G401.6 (cell line): ENCODE data around the gene TMEM201.

Source experiments
- FAIRE-seq: peaks from 2 replicates; lab custom pipeline; 2012; peaks lifted over from hg19 to GRCh38; lab: Jason Lieb, UNC

Gene TMEM201

DNA sequence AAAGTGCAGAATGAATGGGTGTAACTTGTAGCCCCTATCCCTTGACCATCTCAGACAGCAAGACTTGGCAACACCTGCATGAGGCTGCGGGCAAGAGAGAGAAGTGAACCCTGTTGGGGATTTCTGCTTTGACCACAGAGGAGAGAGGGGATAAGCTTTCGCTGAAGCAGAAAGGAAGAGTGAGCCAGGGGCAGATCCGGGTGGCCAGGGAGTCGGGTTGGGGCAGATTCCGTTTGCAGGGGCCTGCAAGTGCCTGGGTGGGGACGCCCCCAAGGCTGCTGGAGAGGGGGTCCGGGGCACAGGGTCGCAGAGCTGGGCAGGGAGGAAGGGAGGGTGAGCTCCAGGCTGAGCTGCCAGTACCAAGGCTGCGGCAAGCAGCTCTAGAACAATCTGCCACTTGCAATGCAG, 37.5 kb downstream of the TMEM201 start:
- FAIRE-seq = no peak

DNA sequence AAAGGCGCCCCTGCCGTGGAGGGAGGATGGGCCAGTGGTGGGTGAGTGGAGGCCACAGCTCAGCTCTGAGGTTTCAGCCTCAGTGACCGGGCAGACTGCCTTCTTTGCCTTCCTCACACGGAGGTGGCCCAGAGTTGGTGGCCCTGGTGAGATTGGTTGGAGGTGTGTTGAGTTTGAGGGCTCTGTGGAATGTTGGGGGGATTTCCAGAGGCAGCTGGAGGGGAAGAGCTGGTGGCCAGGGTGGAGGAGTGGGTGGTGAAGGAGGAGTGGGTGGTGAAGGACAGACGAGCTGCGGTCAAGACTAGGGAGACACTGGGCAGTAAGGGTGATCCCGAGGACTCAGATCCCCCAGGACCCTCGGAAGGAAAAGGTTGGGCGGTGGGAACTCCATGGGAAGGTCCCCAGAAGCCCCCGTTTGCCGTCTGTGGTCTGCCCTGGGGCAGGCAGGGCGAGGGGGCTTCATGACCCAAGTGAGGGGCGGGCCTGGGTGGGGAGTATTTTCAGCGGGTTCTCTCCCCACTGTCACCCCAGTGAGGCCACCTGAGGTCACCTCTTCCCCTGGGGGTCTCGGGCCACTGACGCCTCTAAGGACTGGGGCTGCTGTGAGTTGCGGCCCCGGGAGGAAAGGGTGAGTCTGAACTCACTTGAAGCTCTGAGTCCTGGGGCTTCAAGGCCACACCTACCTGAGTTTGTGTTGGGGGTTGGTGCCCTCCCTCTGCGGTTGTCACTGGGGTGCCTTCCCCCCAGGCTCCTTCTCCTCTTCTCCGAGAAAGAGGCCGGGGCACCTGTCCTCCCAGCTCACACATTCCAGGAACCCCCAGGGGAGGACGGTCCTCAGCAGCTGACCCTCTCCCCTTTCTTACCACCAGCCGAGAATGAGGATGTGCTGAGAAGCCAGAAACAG, 40.1 kb downstream of the TMEM201 start:
- FAIRE-seq = no peak

- FAIRE-seq = no peak
Measured at GRCh38 chr1:9629445-9630201, 40.9 kb downstream of the TMEM201 start.

GRCh38 chr1:9630331-9631111, 41.8 kb downstream of the TMEM201 start:
- FAIRE-seq = no peak

DNA sequence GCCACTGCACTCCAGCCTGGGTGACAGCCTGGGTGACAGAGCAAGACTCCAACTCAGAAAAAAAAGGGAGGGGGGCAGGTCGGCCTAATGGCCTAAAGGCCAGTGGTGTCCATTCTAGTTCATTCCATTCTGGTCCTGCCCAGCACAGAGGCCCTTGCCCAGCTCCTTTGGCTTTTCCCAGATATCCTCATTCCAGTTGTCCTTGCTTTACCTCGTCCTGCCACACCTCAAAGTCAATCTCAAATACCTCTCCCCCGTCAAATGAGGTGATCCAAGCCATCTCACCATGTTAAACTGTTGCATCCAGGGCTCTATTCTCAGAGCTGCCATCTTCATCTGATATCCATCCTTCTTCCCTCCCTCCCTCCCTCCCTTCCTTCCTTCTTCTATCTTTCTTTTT, 42.9 kb downstream of the TMEM201 start:
- no peak for FAIRE-seq

DNA sequence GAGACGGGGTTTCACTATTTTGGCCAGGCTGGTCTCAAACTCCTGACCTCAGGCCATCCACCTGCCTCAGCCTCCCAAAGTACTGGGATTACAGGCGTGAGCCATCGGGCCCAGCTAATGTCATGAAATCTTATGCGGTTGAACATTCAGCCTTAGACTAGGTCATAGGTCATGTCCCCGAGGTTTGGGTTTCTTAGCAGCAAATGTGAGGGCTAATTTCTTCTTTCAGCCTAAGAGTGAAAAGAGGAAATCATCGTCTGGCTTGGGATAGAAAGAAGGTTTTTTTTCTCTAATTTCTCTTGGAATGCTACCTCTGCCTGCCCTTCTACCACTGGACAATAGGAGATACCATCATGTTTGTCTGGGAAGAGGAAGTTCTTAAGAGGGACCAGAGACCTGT, 44.8 kb downstream of the TMEM201 start:
- FAIRE-seq = no peak

- FAIRE-seq = no peak
Measured at GRCh38 chr1:9634582-9634981, 45.9 kb downstream of the TMEM201 start.

DNA sequence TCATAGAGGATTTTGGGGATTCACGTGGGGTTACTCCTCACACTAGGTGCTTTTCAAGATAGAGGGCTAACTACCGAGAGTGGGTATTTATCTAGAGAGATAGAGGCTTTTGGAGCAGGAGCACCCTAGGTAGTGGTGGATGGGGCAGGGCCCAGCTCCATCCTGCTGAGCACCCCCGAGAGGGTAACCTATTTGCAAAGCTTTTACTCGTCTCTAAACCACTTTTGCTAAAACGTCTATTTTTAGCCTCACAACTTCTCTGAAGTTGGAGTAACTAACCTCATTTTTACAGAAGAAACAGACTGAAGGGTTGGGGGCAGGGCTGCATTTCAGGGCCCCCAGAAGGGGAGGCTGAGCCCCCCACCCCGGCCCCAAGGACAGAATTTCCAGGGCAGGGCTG, 50.5 kb downstream of the TMEM201 start:
- FAIRE-seq = no peak

GRCh38 chr1:9643351-9644256, 54.9 kb downstream of the TMEM201 start:
- no peak for FAIRE-seq

- no peak for FAIRE-seq
Measured at GRCh38 chr1:9646037-9646436, 57.3 kb downstream of the TMEM201 start.

DNA sequence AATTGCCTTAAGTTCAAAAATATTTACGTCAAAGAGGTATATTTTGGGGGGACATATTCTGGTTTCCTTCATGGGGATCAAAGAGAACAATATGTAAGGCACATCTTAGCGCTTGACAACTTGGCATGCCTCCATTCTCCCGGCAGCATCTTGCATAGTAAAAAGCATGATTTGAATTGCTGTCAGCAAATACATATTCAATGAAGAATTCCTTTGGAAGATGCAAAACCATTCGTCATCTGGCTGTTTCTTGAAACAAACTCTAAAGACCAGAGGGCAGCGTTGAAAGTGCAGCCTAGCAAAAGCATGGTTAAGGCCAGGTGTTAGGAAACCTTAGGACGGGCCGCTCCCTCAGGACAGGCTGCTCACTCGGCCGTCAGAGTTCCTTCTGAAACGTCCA, 59.5 kb downstream of the TMEM201 start:
- no peak for FAIRE-seq

- no peak for FAIRE-seq
Measured at GRCh38 chr1:9649769-9650168, 61.1 kb downstream of the TMEM201 start.

DNA sequence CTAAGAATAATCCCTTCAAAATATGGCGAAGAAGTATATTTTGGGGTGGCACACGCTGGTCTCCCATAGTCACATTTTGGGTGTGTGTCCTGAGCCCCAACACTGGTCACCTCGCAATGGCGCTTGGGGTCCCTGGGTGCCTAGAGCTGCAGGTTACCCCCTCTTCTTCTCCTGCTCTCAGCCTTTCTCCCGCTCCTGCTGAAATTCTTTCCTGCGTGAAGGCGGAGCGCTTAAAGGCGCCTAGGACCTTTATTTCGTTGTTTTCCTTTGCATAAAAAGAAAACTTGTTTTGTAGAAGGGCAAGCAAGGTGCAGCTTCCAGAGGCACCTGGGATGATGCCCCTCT, 62.5 kb downstream of the TMEM201 start:
- no peak for FAIRE-seq

DNA sequence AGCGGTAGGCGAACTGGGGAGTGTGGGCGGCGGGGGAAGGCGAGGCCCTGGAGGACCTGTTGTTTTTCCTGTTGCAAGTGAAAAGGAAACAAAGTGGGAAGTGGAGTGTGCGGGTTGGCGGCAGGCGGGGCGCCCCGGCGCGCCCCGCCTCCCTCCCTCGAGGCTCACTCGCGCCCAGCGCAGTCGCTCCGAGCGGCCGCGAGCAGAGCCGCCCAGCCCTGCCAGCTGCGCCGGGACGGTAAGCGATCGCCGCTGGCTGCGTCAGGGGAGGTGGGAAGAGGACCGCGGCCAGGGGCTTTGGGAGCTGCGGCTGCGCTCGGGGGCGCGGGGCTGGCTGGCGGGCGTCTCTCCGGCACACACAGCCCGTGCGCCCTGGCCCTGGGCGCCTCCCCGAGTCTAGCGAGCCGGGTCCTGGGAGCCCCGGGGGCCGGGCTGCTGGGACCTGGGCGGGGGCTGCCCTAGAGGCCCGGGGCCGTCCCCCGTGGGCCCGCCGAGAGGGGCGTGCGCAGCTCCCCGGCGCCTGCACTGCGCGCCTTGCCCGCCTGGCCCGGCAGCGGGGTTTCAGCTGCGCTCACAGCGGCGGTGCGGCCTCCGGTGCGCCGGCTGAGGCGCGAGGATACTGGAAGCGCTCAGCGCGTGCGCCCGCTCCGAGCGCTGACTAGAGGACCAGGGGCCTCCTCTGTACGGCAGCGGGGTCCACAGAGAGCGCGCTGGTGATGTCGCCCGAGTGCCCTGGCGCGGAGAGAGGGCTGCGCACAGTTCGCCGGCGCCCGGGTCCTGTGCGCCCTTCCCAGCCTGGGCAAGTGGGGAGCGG, 63.1 kb downstream of the TMEM201 start, which contains the start of gene PIK3CD:
TSS of gene PIK3CD (plus strand) at position 167 of the 814 bp plus-strand sequence. CDS start 58,725 bp downstream, outside the sequence.
- no peak for FAIRE-seq

DNA sequence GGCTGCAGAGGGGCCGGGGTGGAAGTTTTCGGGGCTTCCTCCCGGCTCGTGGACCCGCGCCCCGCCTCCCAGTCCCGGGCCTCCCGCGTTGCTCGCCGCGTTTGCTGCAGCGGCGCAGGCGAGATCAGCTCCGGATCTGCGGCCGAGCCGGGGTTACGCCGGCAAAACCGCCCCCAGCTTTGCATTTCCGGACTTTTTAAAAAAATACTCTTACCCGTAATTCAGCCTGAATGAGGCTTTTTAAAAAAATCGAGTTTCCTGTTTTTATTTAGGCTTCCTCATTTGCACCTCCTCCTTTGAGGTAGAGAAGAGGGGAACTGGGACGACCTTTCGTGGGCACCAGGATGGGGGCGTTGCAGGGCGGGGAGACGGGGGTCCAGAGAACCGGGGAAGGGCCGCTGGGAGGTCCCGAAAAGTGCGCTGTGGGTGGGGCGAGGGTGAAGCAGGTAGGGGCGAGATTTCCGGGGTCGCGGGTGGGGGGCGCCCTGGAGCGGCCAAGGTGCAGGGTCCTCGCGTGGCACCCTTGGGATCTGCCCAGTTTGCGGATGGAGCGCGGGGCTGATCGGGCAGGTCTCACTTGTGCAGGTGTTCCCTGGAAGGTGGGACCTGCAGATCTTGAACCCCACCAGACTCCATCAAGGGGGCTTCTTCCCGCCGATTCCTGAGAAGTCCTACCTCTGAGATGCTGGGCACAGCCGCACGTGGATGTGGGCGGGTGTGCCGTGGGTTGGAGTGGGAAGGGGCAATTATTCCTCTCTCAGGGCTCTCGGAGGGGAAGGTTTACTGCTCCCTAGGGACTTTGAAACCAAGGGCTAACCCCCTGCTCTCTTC, 63.9 kb downstream of the TMEM201 start:
- FAIRE-seq = no peak

- no peak for FAIRE-seq
Measured at GRCh38 chr1:9653210-9653490, 64.4 kb downstream of the TMEM201 start.

DNA sequence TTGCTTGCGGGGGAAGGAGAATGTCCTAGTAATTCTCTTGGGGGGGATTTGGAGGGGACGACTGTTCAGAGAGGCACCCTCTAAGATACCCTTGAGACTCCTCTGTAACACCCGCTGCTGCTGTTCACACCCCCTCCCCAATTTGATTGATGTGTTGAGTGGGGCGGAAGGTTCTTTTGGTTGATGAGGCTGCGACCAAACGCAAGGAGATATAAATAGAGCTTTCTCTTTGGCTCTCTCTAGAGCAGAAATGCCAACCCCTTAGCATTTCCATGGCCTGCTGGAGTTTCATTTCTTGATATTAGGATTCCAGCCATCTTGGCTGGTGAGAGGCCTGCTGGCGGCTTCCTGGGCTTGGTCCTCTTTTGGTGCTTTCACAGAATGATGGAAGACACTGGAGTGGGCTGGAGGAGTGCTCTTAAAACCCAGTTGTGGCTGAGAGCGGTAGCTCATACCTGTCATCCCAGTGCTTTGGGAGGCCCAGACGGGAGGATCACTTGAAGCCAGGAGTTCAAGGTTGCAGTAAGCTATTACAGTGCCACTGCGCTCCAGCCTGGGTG, 64.9 kb downstream of the TMEM201 start:
- no peak for FAIRE-seq

- FAIRE-seq = no peak
Measured at GRCh38 chr1:9654051-9654833, 65.5 kb downstream of the TMEM201 start.
